GM21619 (cell line): ENCODE data around the gene KRT222.
A peak's percentile ranks its signal among the peaks of the same experiment; 100 is the strongest.

Experiments
- ATAC-seq: cut with Tn5 transposase; IDR thresholded peaks from one replicate; pipeline ENCODE4 v1.9.1; 2021; ENCODE audit not compliant: unreplicated experiment

Gene KRT222

GRCh38 chr17:40659911-40660310 is 5.1 kb downstream of the KRT222 start:
- ATAC-seq = no peak

DNA sequence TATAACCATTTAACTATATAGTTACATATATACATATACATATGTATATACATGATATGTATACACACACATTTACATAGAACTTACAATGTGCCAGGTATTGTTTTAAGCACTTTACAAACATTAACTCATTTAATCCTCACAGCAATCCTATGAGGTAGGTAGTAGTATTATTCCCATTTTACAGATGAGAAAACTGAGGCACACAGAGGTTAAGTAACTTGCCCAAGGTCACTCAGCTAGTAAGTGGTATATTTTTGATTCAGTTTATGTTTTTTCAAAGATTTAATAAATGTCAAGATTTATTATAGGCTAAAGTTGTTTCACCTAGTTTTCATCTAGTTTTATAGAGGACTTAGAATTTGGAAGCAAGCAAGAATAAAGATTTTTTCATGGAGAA is 6.6 kb downstream of the KRT222 start:
- no peak for ATAC-seq

DNA sequence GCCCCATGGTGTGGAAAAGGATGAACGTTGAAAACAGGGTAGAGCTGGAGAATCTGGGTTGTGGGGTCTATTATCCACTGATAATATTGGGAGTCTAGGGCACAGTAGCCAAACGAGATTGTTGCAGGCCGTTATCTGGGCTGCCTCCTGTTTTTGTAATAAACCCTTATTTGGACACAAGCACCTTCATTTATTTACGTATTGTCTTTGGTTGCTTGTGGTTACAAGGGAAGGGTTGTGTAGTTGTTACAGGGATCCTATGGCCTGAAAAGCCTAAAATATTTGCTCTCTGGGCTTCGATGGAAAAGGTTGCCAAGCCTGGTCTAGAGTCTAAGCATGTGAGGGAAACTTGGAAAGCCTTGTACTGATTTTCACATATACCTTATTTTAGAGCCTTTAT is 13.0 kb downstream of the KRT222 start:
- no peak for ATAC-seq

DNA sequence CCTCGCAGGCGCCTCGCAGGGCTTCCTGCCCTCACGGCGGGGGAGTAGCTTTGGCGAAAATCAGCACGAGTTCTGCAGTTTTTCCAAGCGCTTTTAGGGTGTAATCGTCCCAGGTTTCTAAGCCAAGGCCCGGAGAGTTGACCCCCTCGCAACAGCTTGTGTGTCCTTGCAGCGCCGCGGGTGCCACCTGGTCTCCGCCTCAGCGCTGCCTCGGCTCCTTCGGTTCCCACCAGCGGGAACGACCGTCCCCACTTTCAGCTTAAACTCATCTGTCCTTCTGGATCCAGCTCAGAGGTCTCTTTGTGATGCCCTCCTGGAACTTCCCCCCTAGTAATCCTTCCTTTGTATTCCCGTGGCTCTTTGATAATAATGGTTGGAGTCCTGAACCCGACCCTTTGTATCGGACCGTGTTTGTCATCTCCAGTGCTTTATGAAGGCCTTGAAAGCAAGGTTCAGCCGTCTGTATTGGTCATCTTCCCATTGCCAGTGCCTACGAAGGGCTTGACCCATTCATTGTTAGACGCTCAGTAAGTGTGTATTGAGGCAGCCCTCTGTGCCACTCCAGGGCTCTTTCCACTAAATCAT is 16.5 kb downstream of the KRT222 start:
- peak; percentile 27 for ATAC-seq

- ATAC-seq = peak; percentile 59
Measured at GRCh38 chr17:40647624-40648383, 17.2 kb downstream of the KRT222 start, which contains the start of gene SMARCE1. TSS of gene SMARCE1 (minus strand) at chr17:40647818. CDS start at chr17:40645802, 2,016 bp downstream.

- ATAC-seq = no peak
Measured at GRCh38 chr17:40646791-40647623, 18.0 kb downstream of the KRT222 start.

GRCh38 chr17:40645943-40646342 is 19.0 kb downstream of the KRT222 start:
- no peak for ATAC-seq

- no peak for ATAC-seq
Measured at GRCh38 chr17:40645291-40645690, 19.7 kb downstream of the KRT222 start.

DNA sequence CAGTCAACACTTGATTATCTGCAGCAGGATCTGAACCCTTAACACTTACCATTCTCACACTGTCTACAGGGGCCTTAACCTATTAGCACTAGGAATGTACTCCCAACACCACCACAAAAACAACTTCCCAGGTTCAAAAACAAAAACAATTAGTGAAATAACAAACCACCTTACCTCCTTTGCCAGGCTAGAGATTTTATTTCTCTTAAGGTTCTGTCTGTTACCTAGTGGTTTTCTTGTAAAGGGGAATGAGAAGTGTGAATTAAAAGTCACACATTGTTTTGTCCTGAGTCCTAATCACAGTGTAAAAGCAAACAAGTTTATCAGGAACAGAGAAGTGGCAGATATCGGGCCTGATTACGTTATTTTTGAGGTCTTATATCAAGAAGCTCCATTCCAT is 27.0 kb downstream of the KRT222 start:
- ATAC-seq = no peak

- no peak for ATAC-seq
Measured at GRCh38 chr17:40633871-40634270, 31.1 kb downstream of the KRT222 start.

DNA sequence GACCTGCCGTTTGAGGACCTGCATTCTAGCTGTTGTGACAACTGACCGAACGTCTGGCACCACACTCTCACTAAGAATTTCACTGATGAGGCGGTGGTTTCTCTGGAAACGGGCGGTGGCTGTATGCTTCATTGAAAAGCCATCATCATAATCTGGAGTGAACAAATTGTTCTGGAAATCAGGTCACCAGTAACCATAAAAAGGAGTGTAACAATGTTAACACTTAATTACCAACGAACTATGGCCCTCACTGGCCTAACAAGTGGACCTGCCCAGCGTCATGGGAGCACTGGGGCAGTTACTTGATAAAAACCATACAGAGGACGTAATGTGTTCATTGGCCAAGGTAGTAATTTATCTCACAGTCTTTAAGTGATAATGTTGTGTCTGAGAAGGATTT is 32.8 kb downstream of the KRT222 start:
- ATAC-seq = no peak

- ATAC-seq = no peak
Measured at GRCh38 chr17:40629842-40630241, 35.1 kb downstream of the KRT222 start.

GRCh38 chr17:40625311-40625710 is 39.7 kb downstream of the KRT222 start:
- no peak for ATAC-seq

DNA sequence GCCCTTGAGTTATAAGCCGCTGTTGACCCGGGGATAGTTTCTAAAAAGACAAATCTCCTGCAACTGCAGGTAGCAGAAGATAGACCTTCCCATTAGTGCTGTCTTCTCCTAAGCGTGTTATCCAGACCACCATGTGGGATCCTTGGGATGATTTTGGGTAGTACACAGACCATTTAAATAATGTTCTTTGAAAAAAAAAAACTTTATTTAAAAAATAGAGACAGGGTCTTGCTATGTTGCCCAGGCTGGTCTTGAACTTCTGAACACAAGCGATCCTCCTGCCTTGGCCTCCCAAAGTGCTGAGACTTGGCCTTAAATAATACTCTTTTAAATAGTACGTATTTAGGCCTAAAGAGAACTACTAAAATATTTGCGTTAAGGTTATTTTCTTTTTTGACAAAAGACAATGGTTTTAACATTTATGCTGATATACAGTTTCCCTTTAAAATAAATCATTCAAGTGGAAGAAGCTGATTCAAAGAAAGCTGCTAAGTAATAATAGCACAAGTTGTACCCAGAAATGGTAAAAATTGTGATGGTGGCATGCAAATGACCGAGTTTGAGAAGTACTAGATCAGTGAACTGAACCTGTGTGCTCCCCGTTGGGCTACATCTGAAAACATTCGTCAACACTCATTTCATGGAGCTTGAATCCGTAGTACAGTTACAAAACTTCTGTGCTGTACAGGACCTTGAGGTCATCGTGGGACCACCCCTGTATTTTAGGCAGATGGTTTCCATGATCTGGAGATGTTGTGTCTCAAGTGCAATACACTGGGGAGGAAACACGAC is 41.4 kb downstream of the KRT222 start:
- ATAC-seq = no peak

GRCh38 chr17:40622509-40622928 is 42.5 kb downstream of the KRT222 start:
- ATAC-seq = no peak

DNA sequence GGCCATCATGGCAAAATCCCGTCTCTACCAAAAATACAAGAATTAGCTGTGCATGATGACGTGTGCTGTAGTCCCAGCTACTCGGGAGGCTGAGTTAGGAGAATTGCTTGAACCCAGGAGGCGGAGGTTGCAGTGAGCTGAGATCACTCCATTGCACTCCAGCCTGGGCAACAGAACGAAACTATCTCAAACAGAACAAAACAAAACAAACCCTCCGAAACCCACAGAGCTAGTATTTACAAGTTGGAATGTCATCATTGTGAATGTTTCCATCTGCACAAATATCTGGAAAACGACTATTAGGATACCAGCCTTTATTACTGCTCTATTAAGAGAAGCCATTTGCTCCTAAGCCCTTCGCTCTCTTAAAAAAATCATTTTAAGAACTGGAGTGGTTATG is 43.4 kb downstream of the KRT222 start:
- ATAC-seq = no peak

GRCh38 chr17:40621019-40621418 is 44.0 kb downstream of the KRT222 start:
- ATAC-seq = no peak

DNA sequence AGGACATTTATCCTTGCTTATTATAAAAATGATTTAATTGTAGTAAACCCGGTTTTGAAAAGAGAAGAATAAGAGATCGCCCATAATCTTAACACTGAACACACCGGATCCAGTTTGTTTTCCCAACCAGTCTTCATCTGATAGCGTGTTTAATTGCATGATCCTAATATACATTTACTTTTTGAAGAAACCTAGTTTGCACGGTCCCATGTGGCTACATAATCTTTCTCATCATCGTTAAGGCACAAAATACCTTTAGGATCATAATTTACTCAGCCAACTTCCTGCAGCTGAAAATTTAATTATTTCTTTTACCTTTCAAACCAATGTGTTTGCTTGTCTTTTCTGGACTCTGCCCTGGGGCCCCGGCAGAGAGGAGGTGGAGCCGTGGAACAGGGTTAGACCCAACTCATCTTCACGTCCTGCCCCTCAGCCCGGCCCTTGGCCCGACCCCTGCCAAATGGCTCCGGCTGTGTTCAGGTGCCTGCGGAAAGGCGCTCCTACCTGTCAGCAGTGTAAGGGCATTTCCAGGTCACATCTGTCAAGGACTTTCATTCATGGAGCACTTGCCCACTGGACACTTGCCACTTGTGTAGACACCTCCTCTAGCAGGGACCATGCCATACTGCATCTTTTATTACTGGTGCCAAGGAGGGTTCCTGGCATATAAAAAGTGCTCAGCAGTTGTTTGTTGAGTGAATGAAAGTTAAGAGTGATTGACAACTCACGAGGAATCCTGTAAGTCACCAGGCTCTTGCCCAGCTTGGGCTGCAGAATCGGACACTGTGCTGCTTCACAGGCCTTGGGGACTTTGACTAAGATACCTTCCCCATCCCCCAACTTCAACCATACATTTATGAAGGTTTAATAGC is 46.0 kb downstream of the KRT222 start:
- no peak for ATAC-seq

DNA sequence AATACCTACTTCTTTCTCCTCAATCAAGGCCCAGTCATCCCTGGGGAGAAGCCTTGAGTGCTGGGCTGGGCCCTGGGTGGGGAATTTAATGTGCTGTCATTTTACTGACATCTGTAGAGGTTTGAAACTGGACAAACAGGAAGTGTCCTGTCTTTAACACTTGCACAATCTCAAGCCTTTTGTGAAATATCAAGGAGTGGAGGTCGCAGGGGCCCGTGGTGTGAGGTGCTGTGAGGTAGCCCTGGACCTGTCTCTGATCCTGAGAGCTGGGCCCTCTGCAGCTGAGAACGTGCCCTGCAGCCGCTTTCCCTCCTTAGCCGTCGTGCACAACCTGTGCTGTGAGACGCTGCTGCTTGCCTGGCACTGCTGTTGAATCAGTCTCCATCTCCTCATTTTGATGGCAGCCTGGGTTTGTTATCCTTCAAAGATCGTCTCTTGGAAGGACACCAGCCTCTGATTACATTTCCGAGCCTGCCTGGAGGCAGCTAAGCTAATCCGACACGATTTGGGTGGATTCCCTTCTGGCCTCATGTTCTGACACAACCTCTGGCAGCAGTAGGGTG is 47.2 kb downstream of the KRT222 start:
- ATAC-seq = no peak

DNA sequence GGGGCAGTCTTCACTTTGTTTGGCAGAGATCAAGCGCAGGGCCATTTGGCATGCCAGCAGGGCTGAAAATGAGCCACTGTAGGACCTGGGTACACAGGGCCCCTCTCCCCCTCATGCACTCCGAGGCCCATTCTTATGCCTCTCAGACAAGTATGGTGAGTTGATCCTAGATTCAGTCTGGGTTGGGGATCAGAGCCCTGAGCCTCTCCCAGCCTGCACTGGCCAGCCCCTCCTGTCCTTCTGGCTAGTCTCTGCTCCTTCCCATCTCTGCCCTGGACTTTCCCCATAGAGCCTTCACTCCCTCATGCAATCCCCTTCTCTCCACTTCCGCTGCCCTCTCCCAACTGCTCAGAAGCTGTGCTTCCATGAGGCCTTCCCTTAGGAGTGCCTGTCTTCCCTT is 48.4 kb downstream of the KRT222 start:
- no peak for ATAC-seq
